ENCODE measurements around the gene CHSY3.

DNA sequence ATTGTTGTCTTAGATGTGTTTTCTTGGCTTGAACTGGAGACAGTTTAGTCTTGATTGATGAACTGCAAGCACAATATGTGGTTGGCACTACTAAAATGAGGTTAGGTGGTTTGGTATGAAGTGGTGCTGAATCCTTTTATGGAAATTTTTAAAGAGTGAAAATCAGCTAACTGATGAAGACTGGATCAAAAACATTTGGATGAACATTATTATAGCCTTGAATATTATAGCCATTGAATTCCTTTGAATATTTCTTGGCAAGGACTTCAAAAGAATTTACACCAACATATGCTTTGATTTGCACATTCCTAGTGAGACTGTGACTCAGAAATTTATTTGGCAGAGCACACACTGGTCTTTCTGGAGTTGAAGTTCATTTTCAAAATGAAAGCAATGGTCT is 318.3 kb downstream of the CHSY3 start:
- TF ChIP-seq EZH2phosphoT487 (IDR thresholded peaks at IDR 0.05; ENCODE audit: insufficient read depth, low read depth) (no peak), EZH2 (IDR thresholded peaks at IDR 0.05; ENCODE audit: insufficient read depth, poor library complexity, severe bottlenecking) (no peak)
